HG03135 (cell line): Measurements from ENCODE around the gene ARHGAP6.

Experiments used
- ATAC-seq: cut with Tn5 transposase; IDR thresholded peaks from one replicate; pipeline ENCODE4 v1.9.1; 2021; ENCODE audit warnings: mild to moderate bottlenecking, moderate library complexity; ENCODE audit not compliant: unreplicated experiment

The ARHGAP6 gene, protein sequence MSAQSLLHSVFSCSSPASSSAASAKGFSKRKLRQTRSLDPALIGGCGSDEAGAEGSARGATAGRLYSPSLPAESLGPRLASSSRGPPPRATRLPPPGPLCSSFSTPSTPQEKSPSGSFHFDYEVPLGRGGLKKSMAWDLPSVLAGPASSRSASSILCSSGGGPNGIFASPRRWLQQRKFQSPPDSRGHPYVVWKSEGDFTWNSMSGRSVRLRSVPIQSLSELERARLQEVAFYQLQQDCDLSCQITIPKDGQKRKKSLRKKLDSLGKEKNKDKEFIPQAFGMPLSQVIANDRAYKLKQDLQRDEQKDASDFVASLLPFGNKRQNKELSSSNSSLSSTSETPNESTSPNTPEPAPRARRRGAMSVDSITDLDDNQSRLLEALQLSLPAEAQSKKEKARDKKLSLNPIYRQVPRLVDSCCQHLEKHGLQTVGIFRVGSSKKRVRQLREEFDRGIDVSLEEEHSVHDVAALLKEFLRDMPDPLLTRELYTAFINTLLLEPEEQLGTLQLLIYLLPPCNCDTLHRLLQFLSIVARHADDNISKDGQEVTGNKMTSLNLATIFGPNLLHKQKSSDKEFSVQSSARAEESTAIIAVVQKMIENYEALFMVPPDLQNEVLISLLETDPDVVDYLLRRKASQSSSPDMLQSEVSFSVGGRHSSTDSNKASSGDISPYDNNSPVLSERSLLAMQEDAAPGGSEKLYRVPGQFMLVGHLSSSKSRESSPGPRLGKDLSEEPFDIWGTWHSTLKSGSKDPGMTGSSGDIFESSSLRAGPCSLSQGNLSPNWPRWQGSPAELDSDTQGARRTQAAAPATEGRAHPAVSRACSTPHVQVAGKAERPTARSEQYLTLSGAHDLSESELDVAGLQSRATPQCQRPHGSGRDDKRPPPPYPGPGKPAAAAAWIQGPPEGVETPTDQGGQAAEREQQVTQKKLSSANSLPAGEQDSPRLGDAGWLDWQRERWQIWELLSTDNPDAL (N-terminal part only)

DNA sequence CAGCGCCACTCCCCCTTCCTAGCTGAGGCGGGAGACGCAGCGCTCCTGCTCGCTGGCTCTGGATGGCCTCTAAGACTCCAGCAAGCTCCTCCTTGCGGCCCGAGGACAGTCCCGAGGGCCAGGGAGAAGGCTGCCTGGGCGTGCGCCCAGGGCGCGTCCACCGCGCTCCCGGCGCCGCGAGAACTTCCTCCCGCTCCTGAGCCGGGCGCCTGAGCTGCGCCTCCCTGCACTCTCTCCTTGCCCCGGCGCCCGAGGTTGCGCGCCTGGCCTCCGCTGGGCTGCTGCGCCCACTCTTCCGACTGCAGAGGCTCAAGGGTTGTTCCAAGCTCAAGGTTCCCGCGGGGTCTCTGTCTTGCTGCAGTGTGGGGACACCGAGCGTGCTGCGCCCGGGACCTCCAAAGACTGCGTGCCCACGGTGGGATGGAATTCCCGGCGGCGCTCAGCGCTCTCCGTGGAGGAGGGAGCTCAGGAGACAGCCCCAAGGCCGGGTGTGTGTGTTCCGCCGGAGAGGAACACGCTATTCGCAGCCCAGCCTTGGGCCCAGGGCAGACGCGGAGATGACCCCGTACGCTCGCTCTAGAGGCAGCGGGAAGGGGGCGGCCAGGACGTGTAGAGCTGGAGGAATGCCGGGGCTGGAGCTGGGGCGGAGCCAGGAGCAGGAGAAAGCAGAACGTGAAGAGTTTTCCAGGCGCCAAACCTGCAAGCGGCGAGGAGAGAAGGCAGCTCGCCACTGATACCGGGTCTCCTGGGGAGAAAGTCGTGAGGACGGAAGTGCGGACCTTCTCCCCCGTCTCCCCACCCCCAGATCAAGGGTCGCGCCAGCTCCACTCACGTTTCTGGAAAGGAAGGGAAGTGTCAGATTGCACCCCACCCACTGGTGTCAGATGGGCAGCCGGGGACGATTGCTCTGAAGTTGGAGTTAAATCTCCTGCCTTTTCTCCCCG lies at the start of gene ARHGAP6:
Gene ARHGAP6 (minus strand): TSS at position 753 of the 944 bp plus-strand sequence. CDS start 1,092 bp downstream, outside the sequence.
- ATAC-seq, result no peak

DNA sequence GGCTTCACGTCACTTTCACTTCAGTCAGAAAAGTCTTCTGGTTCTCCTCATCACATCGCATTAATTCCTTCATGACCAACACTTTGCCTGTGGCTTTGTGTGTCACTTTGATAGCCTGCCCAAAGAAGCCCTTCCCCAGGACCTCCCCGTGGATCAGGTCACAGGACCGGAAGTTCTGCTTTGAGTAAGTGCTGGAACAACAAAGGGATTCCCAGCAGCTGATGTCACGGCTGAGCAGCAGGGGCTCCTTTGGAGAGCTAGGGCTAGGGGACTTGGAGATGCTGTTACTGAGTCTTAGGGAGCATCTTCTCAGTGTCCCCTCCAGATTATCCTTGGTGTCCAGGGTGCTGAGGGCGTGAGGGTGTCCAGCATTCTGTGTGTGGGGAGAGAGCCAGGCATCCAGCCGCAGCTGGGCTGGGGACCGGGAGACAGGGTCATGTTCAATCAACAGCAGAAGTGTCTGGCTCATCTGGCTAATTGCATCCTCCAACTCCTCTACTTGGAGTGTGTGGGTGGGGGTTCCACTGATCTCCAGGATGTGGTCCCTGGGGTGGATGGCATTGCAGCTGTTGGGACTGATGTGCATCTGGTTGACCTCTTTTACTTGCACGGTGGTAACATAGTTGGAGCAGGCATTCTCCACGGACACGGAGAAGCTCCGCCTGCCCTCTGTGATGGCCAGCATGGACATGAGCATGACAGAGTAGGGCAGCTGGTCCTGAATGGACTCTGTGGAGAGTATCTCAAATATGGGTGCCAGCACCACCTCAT lies 39.2 kb upstream of the ARHGAP6 start:
- no peak for ATAC-seq

DNA sequence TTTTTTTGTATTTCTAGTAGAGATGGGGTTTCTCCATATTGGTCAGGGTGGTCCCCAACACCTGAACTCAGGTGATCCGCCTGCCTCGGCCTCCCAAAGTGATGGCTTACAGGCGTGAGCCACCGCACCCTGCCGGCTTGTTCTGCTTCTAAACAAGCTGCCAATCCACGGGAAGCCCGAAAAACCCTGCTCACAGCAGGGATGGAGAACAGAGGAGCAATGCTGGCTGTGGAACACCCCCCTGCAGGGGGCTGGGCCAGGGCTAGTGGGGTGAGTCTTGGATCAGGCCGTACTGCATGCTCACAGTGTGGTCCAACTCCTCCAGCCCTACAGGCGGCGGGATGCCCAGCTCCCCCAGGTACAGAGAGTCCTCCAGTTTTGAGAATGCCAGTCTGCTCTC lies 38.1 kb upstream of the ARHGAP6 start:
- no peak for ATAC-seq

DNA sequence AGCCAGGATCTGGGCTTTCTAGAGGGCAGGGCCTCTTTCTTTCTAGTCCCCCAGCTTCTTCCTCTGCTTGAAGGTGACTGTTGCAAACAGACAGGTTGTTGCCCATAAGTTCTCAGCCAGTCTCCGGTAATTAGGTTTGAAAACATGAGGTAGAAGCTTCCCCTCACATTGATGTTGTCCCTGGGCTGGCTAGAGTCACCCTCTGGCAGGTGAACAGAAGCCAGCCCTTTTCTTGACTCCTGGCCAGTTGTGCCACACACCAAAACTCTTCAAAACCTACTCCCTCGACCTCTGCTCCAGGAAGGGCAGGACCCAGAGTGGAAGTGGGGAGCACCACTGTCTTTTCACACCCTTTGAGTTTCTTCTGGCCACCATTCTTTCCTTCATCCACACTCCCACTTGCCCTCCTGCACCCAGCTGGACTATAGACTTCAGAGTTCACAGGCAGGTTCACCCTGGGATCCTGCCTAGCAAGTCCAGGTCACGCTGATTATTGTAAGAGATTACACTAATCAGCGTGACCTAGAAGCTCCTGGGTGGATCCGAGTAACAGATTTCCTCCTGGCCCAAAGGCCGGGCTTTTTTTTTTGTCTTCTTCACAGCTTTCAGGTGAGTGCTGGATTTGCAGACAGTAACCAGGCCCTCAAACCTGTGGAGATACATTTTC lies 37.4 kb upstream of the ARHGAP6 start:
- no peak for ATAC-seq

DNA sequence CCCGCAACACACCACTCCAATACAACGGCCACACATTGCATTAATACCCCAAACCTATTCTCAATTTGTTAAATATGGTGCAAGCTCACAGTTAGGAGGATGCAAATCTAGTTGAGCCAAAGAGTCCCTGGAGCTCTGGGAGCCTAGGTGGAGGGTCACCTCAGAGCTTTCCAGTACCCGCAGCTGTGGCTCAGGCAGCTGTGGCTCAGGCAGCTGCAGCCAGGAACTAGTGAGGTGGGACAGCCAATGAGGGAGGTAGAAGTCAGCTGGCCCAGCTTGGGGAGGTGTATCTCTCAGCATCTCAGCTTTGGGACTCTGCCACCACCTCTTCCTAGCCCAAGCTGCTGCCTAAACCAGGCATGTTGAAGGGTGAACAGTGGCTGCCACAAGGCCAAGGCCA lies 36.7 kb upstream of the ARHGAP6 start:
- ATAC-seq, result no peak

DNA sequence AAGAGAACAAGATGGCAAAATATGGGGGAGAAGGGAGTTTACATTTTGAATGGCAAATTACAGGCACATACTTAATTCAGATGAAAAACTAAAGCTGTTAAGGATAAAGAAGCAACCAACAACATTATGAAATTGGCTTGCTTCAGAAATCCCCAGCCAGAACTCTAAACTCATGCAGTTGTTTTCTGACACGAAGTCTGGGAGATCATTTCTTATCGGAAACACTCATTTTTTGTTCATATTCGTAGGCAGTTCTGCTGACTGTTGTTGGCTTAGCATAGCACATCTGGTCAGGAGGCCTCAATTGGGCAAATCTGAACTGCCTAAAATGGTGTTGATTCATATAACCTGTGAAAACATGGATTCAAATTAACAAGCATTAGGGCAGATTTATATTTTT lies 33.0 kb upstream of the ARHGAP6 start:
- ATAC-seq, result no peak

DNA sequence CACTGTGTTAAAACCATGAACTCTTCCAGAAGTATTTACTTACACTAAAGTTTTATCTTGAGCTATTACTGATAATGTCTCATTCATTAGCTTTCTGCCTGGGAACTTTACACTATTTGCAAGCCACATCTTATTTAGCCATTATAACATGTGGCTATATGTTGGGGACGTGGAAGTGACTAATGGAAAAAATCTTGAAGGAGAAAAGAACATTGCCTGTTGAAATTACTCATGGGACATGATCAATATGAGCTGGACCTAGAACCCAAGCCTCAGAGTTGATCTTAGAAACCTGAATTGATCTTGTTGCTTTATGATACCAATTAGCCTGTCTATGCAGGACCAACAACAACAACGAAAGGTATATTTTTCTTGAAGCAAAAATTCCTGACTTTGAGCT lies 22.5 kb upstream of the ARHGAP6 start:
- ATAC-seq, result no peak

DNA sequence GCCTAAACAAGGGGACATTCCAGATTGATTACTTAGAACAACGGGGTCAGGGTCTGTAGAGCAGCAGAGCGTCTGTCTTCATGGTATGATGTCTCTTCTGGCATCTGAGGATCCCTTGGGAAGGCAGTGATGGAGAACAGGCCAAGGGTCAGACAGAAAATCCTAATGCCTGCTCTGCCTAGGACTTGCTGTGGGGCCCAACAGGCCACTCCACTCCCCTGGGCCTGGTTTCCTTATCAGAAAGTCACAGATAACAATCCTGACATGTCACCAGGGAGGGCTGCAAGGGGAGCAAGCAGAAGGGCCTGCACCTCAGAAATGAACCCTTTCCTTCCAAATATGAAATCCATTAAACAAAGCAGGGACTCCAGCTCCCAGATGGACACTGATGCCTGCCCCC lies 21.4 kb upstream of the ARHGAP6 start:
- no peak for ATAC-seq

DNA sequence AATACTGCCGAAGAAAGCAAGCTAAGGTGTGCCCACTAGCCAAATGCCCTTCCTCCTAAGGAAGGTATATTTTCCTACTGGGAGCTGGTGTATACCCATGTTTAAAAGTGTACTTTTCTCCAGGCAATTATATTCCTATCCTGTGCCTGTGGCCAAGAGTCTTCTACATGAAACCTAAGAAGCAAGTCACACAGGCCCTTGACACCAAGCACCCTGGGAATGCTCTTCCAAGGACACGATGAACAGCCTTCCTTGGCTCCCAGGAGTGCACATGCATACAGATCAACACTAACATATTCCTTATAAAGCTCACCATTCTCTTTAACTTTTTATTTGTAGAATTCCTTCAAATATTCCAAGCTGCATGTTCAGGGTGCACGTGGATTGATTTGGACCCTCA lies 17.3 kb upstream of the ARHGAP6 start:
- ATAC-seq, result no peak

DNA sequence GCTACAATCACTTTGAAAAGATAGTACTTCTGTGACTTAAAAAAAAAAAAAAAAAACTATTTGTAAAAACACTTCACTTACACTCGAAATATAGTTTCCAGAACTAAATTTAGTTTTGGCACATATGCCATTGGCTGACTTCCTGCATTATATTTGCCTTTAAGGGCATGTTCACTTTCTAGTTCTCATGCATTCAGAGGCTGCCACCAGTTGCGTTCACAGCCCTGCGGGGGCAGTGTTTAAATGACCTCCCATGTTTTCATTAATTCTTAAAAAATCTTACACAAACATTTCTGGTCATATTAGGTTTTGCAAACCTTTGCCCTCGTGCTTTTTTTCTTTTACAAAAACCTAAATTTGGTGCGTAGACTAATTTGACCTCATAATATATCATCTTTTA lies 12.4 kb upstream of the ARHGAP6 start:
- ATAC-seq, result peak; percentile 78

DNA sequence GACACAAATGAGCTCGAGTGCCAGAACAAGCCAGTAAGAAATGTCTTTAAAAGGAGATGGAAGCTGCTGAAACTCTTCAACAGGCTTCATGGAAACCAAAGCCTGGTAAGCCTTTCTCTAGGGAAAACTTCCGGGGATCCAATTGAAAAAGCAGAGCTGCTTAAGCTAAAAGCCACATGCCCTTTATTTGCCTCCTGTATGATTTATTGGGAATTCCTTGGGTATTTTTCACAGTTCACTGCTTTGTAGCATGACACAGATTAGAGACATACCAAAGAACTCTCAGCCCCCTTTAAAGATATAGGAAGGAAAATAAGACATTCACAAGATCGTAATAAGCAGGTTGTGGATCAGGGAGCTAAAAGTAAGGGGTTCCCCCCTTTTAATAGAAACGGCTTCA lies 6.5 kb upstream of the ARHGAP6 start:
- no peak for ATAC-seq

DNA sequence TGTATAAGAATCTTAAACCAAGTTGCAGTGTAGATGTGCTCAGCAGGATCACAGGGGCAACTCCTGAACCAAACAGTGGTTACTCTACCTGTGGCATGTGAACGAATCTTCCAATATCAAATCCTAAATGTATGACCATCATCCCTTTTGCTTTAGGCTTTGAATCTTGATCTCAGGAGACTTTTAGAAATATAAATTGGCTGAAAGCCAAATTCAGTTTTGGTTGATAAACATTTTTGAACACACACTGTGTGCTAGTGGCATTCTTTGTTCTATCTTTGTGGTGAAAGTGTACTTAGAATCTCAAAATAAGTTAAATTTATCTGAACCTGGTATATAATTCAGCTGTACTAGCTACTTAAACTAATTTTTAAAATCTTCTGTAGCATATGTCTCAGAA lies 4.6 kb upstream of the ARHGAP6 start:
- no peak for ATAC-seq

DNA sequence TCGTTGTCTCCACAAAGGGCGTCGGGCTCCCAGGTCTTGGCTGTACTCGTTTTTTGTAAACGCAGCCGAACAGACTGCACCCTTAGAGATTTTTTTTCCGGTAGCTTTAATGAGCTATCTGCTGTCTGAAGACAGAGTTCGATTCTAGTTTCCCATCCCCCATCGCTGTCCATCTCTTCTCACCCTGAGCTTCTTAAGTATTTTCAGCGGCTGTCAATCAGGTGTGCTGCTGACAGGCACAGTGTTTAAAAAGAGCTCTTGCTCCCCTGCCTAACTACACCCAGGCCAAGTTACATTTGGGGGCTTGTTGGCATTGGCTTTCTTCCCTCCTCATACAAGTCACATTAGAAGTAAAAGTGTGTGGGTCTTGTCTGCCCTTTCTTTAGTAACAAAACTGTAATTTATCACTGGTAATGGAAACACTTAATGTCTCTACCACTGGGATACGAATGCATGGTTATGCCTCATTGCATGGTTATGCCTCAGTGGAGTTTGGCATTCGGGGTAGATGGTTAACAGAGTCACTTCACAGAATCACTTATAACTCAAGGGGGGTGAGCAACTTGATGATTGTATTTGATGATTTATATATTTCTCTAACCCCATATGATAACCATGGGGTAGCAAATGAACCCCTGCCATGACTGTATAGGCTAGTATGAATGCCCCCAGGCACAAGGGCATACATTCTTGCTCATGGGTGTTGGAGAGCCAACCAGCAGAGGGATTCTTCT lies 1.4 kb upstream of the ARHGAP6 start:
- peak; percentile 51 for ATAC-seq

DNA sequence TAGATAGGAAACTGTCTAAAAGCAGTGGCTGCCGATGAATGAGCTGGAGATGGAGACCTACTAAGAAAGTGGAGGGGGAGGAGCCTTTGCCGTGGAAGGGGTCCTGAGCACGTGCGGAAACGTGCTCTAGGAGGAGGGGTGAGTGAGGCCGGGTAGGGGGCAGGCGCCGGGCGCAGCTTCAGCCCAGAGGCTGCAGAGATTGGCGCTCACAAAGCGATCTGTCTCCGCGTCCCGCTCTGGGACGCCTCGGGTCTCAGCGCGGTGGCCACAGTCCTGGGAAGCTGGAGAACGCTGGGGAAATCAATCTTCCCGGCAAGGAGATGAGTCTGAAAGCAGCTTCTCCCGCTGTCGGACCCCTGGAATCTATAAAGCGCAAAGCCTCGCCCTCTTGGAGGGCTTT lies 444 bp upstream of the ARHGAP6 start:
- no peak for ATAC-seq

DNA sequence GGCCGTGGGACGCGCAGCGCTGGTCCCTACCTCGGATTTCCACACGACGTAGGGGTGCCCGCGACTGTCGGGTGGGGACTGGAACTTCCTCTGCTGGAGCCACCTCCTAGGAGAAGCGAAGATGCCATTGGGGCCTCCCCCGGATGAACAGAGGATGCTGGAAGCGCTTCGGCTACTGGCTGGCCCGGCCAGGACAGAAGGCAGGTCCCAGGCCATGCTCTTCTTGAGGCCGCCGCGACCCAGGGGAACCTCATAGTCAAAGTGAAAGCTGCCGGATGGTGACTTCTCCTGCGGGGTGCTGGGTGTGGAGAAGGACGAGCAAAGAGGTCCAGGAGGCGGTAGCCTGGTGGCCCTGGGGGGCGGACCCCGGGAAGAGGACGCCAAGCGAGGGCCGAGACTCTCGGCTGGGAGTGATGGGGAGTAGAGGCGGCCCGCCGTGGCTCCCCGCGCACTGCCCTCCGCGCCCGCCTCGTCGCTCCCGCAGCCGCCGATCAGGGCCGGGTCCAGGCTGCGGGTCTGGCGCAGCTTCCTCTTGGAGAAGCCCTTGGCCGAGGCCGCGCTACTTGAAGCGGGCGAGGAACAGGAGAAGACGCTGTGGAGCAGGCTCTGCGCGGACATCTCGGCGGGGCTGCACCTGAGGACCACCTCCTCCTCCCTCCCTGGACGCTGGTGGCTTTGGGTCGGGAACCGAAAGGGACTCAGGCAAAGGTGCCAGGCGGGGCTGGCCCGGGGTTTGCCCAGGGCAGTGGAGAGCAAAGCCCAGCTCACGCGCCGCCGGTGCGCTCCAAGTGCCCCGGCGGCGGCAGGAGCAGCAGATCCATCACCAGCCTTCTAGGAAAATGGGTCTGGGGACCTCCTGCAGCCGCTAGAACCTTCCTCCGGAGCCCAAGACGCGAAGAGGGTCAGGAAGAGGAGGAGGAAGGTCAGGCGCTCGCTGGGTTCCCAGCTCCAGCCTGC lies 1.2 kb downstream of the ARHGAP6 start:
- no peak for ATAC-seq

DNA sequence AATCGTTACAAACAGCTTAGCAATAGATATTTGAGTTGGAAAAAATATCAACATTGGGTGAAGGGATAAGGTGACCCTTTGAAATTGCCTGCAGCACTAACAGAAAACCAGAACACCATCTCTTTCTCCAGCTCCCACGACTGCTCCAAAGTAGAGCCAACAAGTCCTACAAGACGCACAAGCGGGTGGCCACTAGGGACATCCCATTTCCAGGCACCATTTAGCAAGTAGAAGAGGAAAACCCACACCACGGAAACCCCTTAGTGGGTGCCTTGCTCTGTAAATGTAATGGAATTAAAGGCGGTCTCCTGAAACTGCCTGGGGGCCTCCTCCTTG lies 1.9 kb downstream of the ARHGAP6 start:
- ATAC-seq, result no peak

DNA sequence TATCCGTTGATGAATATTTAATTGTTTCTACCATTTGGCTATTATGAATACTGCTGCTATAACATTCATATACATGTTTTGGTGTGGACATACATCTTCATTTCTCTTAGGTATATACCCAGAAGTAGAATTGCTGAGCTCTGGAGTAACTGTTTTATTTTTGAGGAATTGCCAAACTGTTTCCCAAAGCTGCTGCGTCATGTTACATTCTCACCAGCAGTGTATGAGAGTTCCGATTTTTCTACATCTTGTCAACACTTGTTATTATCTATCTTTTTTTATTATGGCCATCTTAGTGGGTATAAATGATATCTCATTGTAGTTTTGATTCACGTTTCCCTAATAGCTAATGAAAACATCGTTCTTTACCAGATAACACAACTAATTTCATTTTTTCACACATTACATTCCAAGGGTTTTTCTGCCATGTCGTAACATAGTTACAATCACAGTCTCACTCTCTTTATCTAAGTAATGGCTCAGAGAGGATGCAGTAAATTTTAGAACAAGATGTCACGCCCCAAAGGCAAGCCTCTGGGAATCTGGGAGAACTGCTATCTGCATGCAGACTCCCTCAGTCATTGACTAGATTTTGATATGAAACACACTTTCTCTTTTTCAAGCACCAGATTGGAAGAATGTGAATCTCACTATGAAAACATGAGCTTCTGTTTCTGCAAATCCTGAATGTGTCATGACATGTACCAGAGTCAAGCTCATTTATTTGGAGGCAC lies 10.3 kb downstream of the ARHGAP6 start:
- no peak for ATAC-seq
